Choroid plexus epithelial cell (primary cell): ENCODE results near the gene ELF3.

ENCODE experiments used
- DNase-seq: peaks from one replicate; pipeline ENCODE4 v3.0.0-alpha.2; 2010; ENCODE audit warnings: low read depth
- H3K4me3 ChIP-seq: 2 replicates; pipeline ENCODE4 v1.5.1; 2011; ENCODE audit warnings: low read depth, mild to moderate bottlenecking, control low read depth, low read length, moderate library complexity
- TF ChIP-seq, protein P1 (sequence below): conservative IDR thresholded peaks from 2 replicates; pipeline ENCODE4 v1.5.1; 2011; ENCODE audit warnings: low read depth, mild to moderate bottlenecking, control low read depth, inconsistent platforms, low read length, moderate library complexity

The ELF3 gene

DNA sequence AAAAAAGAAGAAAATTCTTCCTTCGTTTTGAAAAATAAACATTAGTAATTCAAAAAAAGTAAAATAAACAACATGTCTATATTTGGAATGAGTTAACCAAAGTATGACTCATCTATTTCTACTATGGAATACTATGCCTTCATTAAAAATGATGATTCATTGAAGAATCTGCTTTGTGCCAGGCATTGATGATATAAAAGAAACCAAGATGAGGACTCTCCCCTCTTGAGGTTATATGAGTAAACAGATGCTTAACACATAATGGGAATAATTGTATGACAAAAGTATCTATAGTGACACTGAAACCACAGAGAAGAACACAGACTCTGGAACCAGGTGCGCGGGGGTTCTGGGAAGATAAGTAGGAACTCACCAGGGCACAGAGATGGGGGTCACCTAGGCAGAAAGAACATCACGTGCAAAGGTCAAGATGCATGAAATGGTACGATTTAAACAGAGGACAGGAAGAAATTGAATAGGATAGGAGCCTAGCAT, 18.8 kb downstream of the ELF3 start:
- DNase-seq: peak; percentile 76
- H3K4me3 ChIP-seq: no peak overlapping the region
- TF ChIP-seq, protein P1, sequence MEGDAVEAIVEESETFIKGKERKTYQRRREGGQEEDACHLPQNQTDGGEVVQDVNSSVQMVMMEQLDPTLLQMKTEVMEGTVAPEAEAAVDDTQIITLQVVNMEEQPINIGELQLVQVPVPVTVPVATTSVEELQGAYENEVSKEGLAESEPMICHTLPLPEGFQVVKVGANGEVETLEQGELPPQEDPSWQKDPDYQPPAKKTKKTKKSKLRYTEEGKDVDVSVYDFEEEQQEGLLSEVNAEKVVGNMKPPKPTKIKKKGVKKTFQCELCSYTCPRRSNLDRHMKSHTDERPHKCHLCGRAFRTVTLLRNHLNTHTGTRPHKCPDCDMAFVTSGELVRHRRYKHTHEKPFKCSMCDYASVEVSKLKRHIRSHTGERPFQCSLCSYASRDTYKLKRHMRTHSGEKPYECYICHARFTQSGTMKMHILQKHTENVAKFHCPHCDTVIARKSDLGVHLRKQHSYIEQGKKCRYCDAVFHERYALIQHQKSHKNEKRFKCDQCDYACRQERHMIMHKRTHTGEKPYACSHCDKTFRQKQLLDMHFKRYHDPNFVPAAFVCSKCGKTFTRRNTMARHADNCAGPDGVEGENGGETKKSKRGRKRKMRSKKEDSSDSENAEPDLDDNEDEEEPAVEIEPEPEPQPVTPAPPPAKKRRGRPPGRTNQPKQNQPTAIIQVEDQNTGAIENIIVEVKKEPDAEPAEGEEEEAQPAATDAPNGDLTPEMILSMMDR: no peak

DNA sequence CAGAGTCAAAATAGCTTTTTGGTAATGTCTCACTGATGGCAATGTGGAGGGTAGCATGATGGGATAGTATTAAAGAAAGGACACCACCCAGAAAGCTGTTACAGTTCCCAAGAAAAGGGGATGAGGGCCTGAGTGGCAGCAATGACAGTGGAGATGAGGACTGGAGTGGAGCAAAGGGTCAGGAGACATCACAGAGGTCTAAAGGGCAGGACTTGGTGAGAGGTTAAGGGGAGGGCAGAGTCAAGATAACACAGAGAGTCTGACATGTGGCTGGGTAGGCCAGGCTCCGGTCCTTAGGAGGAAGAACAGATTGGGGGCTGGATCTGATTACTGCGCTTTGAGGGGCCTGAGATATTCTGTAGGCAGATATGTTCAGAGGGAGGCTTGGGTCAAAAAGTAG, 19.3 kb downstream of the ELF3 start:
- no peak for DNase-seq
- TF ChIP-seq, protein P1: no peak
- H3K4me3 ChIP-seq: no peak overlapping the region

DNA sequence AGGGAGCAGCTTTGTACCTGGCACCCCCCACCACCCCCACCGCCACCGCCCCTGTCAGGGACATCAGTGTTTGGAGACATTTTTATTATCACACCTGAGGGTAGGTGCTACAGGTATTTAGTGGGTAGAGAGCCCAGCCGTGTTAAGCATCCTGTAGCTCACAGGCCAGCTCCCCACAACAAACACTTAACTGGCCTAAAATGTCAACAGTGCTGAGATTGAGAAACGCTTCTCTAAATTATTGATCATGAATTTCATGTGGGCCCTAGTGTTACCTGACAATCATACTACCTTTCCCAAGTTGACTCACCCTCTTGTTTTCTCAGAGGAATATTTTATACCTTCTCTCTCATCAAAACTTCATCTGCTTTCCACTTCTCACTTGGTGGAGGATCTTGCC, 21.4 kb downstream of the ELF3 start:
- no peak for DNase-seq
- H3K4me3 ChIP-seq: no peak overlapping the region
- TF ChIP-seq, protein P1: no peak

DNA sequence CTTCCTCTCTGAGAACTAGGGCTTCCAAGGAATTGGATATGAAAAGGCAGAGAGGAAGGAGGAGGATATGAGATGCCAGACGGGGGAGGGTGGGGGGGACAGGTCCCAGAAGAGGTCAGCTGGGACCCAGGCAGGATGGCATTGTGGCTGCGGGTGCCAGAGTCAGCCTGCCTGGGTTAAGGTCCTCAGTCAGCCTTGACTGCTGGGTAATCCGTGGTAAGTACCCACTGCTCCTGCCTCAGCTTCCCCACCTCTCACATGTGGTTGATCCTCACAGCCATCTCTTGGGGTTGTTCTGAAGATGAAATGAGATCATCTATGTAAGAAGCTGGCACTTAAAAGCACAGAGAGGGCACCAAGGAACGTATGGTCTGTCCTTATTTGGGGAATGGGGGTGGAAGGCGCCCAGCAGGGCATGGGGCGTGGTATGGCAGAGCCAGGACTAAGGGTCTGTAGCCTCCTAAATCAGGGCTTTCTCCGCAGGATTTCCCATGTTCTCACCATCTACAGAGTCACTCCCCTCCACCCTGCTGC, 23.8 kb downstream of the ELF3 start:
- DNase-seq: no peak
- no peak overlapping the region for H3K4me3 ChIP-seq
- TF ChIP-seq, protein P1: no peak

DNA sequence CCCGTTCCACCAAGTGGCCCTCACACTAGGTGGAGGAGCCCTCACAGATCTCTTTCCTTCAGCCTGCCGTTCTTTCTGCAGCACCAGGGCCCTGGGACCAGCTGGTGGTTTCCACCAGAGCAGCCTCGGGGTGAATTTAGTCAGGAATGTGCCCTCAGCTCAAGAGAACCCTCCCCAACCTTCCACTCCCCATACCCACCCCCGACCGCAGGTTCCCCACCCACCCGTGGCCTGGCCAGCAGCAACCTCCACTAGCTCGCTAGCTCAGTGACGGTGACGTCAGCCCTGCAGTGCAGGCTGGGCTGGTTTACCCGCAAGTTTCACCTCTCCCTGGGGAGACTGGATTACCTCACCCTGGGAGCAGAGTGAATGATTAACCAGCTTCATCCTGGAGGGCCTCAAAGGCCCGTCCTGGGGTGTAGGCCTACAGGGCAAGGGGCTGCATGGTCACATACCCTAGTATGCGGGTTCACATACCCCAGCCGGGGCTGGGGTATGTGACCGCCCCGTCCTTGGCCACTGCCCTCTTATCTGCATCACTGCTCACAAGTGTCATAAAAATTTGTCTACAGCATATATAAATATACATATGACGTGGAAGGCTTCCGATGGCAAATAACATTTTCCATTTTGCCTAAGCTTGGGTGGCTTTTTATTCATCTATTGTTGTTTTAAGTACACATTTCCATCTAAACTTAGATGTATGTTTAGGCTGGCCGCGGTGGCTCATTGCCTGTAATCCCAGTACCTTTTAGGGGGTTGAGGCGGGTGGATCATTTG, 24.5 kb downstream of the ELF3 start:
- H3K4me3 ChIP-seq: no peak overlapping the region
- DNase-seq: peak; percentile 97
- TF ChIP-seq, protein P1: no peak

DNA sequence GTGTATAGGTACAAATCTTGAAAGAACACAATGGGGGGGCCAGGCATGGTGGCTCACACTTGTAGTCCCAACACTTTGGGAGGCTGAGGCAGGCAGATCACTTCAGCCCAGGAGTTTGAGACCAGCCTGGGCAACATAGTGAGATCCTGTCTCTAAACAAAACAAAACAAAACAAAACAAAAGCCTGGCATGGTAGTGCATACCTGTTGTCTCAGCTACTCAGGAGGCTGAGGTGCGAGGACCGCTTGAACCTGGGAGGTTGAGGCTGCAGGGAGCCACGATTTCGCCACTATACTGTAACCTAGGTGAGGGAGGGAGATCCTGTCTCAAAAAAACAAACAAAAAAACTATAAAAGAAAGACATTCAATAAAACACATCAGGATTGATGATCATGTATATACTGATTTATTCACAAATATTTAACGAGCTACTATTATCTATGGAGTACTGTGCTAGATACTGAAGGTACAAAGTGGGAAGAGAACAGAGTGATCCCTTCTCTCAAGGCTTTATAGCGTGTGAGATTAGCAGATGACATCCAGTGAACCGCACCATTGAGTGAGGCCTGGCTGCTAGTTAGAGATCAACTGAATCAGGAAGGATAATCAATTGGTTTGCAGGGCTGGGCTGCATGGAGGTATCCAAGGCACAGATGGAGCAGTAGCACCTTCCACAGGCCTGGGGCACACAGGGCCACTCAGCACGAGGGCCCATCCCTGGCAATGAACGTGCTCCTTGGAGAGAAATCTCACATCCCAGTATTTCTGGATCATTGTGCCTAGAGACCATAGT, 26.4 kb downstream of the ELF3 start:
- no peak for DNase-seq
- TF ChIP-seq, protein P1: no peak

More for the DNA sequence above, 26.4 kb downstream of the ELF3 start:
- no peak overlapping the region for H3K4me3 ChIP-seq
